RCC 7860 (cell line): Measurements from ENCODE around the gene PPY.
"Not testable (repeated sequence)": the region's sequence is repeated elsewhere in the genome, so short reads cannot be mapped to it uniquely, and the experiment has no call there.

Experiments used
- DNase-seq: peaks from one replicate; pipeline ENCODE4 v3.0.0-alpha.2; 2015; ENCODE audit warnings: low spot score
- FAIRE-seq: peaks from 2 replicates; lab custom pipeline; 2012; peaks lifted over from hg19 to GRCh38; lab: Jason Lieb, UNC

The PPY gene, protein sequence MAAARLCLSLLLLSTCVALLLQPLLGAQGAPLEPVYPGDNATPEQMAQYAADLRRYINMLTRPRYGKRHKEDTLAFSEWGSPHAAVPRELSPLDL

GRCh38 chr17:43942051-43942685 lies at the start of gene PPY:
Gene PPY (minus strand): TSS chr17:43942476. CDS start chr17:43941654, 822 bp downstream.
- FAIRE-seq (no peak), DNase-seq (no peak)

GRCh38 chr17:43988301-43988700 lies 46.0 kb upstream of the PPY start:
- FAIRE-seq (no peak), DNase-seq (no peak)

GRCh38 chr17:43987131-43988021 lies 45.1 kb upstream of the PPY start:
- FAIRE-seq (no peak), DNase-seq (no peak)

GRCh38 chr17:43986225-43986981 lies 44.1 kb upstream of the PPY start:
- DNase-seq (no peak), FAIRE-seq (no peak)

DNA sequence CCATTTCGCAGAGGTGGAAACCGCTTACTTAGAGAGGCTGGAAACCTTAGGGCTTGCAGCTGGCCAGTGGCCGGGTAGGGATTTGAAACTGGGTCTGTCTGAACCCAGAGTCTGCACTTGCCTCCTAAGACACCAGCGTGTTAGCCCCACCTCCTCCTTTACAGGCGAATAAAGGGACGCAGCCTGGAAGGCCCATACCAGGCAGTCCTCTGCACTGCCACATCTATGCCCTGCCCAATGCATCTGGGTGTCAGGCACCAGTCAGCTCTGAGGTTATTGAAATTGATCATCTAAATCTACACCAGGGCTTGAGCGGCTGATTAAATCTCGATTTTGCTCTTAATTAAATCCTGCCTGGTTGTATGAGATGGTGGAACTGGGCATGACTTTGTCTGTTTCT lies 42.2 kb upstream of the PPY start:
- DNase-seq: no peak
- FAIRE-seq: no peak

DNA sequence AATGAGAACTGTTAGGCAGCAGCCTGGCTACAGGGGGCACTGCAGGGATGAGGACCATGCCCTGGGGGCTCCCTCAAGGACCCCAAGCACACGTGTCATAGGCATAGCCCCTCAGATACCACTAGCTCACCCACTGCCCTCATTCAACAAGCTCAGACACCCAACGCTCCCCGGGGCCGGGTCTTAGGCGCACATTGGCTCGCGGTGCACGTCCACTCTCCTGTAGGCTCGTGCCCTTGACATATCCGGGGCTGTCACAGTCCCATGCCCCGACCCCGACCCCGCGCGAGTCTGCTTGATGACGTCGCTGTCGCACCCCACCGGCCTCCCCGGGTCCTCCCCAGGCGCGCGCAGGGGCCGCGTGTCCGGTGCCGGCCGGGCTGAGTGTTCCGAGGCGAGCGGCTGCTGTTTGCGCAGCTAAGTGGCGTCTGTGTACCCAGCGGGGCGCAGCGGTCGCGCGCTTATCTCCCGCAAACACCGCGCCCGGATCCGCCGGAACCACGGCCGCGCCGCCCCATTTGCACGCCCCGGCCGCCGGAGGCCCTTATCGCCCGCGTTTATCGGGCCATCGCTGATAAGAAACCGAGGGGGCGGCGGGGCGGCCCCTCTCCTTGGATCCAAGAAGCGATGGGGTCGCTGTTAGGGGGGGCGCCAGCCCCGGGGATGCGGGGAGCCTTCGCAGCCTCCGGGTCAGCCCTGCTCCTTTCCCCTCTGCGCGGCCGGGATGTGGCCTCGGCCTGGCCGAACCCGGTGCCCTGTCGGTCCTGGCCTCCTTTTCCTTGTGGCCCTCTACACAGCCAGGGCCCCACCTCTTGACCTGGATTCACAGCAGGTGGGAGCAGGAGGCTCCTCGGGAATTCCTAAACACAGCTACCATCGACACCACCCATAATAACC lies 41.5 kb upstream of the PPY start:
- DNase-seq (no peak), FAIRE-seq (no peak)

DNA sequence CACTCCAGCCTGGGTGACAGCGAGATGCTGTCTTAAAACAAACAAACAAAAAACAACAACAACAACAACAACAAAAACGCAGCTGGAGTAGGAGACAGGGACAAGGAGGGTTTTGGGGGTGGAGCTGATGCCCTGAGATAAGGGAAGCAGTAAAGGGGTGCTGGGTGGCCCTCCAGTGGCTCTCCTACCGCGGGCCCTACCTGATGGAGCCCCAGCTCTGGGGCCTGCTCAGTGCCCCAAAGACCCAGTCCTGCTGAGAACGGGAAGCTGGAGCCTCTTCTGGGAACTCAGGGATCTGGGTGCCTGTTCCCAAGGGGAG lies 40.9 kb upstream of the PPY start:
- no peak for DNase-seq
- no peak for FAIRE-seq

- FAIRE-seq (no peak), DNase-seq (no peak)
These were observed 39.9 kb upstream of the PPY start for GRCh38 chr17:43982171-43982570.

DNA sequence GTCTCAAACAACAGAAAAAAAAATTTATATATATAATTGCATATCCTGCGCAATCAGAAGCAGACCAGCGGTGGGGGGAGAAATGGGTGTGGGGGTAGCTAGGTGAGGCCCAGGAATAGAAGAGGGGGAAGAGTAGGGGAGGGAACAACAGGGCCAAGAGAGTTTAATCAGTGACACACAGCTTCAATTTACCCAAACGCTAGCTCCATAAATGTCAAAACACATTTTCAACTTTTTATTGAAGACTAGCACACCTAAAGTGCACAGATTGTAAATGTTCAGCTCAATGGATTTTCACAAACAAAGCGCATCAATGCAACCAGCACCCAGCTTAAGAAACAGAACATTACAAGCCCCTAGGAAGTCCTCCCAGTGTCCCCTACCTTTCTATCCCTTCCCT lies 37.4 kb upstream of the PPY start:
- DNase-seq (no peak), FAIRE-seq (no peak)

- no peak for FAIRE-seq
These were observed 36.7 kb upstream of the PPY start for GRCh38 chr17:43979011-43979410.

GRCh38 chr17:43978078-43978477 lies 35.8 kb upstream of the PPY start:
- no peak for FAIRE-seq
- DNase-seq: no peak

More at GRCh38 chr17:43979011-43979410, 36.7 kb upstream of the PPY start:
- DNase-seq: no peak

- FAIRE-seq: no peak
- no peak for DNase-seq
These were observed 34.9 kb upstream of the PPY start for GRCh38 chr17:43976963-43977837.

DNA sequence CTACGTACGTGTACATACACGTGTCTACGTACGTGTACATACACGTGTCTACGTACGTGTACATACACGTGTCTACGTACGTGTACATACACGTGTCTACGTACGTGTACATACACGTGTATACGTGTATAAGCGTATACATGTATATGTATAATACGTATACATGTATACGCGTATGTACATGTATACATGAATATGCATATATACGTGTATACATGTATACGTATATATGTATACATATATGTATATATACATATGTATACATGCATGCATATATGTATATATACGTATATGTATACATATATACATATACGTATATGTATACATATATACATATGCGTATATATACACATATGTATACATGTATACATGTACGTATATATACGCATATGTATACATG lies 33.6 kb upstream of the PPY start:
- no peak for DNase-seq
- FAIRE-seq: no peak

DNA sequence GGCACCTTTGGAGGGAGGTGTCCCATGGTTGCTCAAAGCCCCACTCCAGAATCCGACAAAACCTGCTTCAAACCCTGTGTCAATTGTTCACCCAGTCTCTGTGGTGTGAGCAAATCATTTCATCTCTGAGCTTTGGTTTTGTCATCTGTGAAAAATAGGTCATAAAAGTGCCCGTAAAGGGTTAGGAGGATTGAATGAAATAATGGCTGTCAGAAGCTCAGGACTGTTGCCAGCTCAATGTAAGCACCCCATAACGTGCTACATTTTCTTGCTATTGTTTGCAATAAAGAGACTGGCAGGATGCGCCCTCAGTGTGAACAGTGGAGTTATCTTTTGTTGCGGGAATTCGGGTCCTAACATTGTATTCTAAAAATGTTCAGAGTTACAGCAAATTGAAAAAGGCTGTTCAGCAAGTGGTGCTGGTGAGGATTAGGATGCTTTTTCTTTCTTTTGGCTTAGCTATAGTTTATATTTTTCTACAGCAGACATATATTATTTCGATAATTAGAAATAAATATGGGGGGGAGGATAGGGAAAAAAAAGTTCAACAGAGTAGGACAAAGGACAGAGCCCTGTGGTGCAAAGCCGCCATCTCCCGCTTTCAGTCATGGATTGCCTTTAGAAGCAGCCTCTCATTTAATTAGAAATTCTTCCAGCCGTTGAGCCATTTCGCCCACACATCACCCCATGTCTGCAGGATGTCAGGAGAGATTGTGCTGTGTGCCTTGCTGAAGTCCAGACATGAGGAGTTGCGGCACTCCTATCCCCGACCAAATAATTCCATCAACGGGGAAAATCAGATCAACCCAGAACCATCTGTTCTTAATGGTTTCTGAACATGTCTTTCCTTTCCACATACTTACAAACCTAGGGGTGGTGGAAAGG lies 32.3 kb upstream of the PPY start:
- DNase-seq: no peak
- no peak for FAIRE-seq

DNA sequence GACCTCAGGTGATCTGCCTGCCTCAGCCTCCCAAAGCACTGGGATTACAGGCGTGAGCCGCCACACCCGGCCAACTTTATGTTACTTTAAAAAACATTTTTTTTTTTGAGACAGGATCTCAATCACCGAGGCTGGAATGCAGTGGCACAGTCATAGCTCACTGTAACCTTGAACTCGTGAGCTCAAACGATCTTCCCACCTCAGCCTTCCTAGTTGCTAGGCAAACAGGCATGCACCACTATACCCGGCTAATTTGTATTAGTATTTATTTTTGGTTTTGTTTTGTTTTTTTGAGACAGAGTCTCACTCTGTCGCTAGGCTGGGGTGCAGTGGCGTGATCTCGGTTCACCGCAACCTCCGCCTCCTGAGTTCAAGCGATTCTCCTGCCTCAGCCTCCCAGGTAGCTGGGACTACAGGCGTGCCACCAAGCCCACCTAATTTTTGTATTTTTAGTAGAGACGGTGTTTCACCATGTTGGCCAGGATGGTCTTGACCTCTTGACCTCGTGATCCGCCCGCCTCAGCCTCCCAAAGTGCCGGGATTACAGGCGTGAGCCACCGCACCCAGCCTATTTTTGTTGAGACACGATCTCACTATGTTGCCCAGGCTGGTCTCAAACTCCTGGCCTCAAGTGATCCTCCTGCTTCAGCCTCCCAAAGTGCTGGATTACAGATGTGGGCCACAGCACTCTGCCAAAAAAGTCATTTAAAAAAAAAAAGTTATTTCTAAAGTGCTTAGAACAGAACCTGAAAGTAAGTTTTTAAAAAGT lies 30.4 kb upstream of the PPY start:
- not testable (repeated sequence) for FAIRE-seq, DNase-seq

DNA sequence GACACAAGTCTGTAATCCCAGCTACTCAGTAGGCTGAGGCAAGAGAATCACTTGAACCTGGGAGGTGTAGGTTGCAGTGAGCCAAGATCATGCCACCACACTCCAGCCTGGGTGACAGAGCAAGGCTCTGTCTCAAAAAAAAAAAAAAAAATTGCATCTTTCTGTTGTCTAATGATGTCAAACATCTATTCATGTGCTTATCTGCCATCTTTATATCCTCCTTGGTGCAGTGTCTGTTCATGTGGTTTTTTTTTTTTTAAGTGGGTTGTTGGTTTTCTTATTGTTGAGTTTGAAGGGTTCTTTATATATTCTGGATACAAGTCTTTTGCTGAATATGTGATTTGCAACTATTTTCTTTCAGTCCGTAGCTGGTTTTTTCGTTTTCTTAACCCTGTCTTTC lies 29.2 kb upstream of the PPY start:
- FAIRE-seq, DNase-seq: not testable (repeated sequence)

GRCh38 chr17:43970366-43970765 lies 28.1 kb upstream of the PPY start:
- DNase-seq (no peak), FAIRE-seq (no peak)
